SU-DHL-6 (cell line): ENCODE data around the gene KCNB1.

Source experiments
- EZH2phosphoT487 ChIP-seq: fragments of 200-600 bp; sonication (generic), shearing (Covaris generic); conservative IDR thresholded peaks from 2 replicates; pipeline ENCODE4 v1.6.1; 2018; ENCODE audit warnings: mild to moderate bottlenecking, antibody characterized with exemption, low read length, moderate library complexity, mixed read lengths
- TF ChIP-seq, protein P1 (sequence below): fragments of 200-600 bp; sonication (generic); IDR thresholded peaks from one replicate; pipeline ENCODE4 v1.5.1; 2017; ENCODE audit warnings: antibody characterized with exemption, mild to moderate bottlenecking, low read length, moderate library complexity; ENCODE audit not compliant: insufficient read depth, poor library complexity, severe bottlenecking

DNA sequence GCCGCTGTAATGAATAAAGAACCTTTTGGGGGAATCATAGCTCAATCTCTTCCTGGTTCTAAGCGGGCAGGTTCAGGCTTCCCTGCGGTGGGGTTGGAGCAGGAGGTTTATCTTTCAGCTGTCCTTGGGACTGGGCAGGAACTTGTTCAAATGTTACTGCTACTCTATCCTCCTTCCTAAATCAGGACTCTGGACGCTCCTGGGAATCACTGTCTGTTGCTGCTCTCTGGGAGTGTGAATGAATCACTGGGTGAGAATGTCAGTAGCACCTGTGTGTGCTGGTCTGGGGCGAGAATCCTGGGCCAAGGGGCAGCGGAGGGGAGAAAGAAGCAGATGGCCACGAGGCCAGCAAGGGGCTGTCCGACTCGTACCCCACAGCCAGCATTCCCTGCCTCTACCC lies 139.2 kb downstream of the KCNB1 start:
- TF ChIP-seq, protein P1, sequence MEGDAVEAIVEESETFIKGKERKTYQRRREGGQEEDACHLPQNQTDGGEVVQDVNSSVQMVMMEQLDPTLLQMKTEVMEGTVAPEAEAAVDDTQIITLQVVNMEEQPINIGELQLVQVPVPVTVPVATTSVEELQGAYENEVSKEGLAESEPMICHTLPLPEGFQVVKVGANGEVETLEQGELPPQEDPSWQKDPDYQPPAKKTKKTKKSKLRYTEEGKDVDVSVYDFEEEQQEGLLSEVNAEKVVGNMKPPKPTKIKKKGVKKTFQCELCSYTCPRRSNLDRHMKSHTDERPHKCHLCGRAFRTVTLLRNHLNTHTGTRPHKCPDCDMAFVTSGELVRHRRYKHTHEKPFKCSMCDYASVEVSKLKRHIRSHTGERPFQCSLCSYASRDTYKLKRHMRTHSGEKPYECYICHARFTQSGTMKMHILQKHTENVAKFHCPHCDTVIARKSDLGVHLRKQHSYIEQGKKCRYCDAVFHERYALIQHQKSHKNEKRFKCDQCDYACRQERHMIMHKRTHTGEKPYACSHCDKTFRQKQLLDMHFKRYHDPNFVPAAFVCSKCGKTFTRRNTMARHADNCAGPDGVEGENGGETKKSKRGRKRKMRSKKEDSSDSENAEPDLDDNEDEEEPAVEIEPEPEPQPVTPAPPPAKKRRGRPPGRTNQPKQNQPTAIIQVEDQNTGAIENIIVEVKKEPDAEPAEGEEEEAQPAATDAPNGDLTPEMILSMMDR = no peak
- no peak for TF ChIP-seq EZH2phosphoT487
